HL-60 (cell line): ENCODE results near the gene FAM234A.

Experiments used
- DNase-seq, 2 experiments: peaks; one replicate each; pipeline ENCODE4 v3.0.0-alpha.2; 2010 to 2020; ENCODE audit warnings: low read depth in 1 of 2, low spot score in 1 of 2
- H3K27ac ChIP-seq: fragments of 250-450 bp; sonication (Bioruptor Pico); replicated peaks from 2 replicates; pipeline ENCODE4 v1.5.1; 2020; ENCODE audit warnings: mild to moderate bottlenecking, moderate library complexity
- H3K27me3 ChIP-seq: fragments of 250-450 bp; sonication (Bioruptor Pico); 2 replicates; pipeline ENCODE4 v1.5.1; 2021; ENCODE audit warnings: mild to moderate bottlenecking, moderate library complexity; ENCODE audit not compliant: insufficient read depth, poor library complexity, severe bottlenecking
- H3K4me3 ChIP-seq: replicated peaks from 2 replicates; pipeline ENCODE4 v1.5.1; 2011; ENCODE audit warnings: mild to moderate bottlenecking, control low read depth, low read length; ENCODE audit not compliant: insufficient read depth
- GABPA ChIP-seq: IDR thresholded peaks from 2 replicates; pipeline ENCODE4 v1.6.1; 2012; ENCODE audit warnings: low read depth
- POLR2AphosphoS5 ChIP-seq: IDR thresholded peaks from 2 replicates; pipeline ENCODE4 v1.6.1; 2012; ENCODE audit warnings: low read depth
- REST ChIP-seq: IDR thresholded peaks from 2 replicates; pipeline ENCODE4 v1.6.1; 2012; ENCODE audit warnings: low read depth; ENCODE audit not compliant: insufficient replicate concordance
- SPI1 ChIP-seq: IDR thresholded peaks from 2 replicates; pipeline ENCODE4 v1.6.1; 2012; ENCODE audit warnings: low read depth, mild to moderate bottlenecking, borderline replicate concordance
- TF ChIP-seq, protein P1 (sequence below): IDR thresholded peaks from one replicate; pipeline ENCODE4 v1.5.1; 2011; ENCODE audit warnings: low read length, control low read depth, inconsistent platforms; ENCODE audit not compliant: insufficient read depth

FAM234A gene

DNA sequence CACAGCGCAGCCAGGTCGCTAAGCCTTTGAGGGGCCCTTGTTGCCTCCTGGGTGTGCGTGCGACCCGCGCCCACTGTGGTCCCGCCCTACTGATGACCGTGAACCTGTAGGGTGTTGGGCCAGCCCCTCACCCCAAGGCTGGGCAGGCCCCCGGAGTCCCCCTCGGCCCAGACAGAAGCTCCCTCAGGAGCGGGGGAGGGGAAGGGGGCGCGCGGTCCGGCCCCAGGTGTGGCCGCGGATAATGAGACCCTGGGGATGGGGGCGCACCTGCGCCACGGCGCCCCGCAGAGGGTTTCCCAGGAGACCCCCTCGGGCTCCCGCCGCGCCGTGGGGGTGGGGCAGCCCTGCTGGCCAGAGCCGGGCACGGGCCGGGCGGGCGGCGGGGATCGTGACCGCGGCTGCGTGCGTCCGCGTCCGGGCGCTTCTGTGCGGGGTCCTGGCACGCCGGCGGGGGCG lies 45.4 kb downstream of the FAM234A start:
- Histone ChIP-seq H3K27ac (no peak overlapping the region), H3K27me3 (peaks cover 30% of the 10 kb centered on the region), H3K4me3 (no peak overlapping the region)
- TF ChIP-seq REST (no peak), SPI1 (no peak), GABPA (no peak), POLR2AphosphoS5 (no peak)
- TF ChIP-seq, protein P1, sequence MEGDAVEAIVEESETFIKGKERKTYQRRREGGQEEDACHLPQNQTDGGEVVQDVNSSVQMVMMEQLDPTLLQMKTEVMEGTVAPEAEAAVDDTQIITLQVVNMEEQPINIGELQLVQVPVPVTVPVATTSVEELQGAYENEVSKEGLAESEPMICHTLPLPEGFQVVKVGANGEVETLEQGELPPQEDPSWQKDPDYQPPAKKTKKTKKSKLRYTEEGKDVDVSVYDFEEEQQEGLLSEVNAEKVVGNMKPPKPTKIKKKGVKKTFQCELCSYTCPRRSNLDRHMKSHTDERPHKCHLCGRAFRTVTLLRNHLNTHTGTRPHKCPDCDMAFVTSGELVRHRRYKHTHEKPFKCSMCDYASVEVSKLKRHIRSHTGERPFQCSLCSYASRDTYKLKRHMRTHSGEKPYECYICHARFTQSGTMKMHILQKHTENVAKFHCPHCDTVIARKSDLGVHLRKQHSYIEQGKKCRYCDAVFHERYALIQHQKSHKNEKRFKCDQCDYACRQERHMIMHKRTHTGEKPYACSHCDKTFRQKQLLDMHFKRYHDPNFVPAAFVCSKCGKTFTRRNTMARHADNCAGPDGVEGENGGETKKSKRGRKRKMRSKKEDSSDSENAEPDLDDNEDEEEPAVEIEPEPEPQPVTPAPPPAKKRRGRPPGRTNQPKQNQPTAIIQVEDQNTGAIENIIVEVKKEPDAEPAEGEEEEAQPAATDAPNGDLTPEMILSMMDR, result no peak
- no peak for DNase-seq

GRCh38 chr16:280552-280951 lies 45.9 kb downstream of the FAM234A start, which contains the start of gene ARHGDIG:
Gene ARHGDIG (plus strand): TSS chr16:280591. CDS start chr16:280681, 90 bp downstream.
- H3K27ac ChIP-seq, result no peak within 1 kb of the TSS
- TF ChIP-seq POLR2AphosphoS5 (no peak), REST (no peak), SPI1 (no peak), GABPA (no peak)
- TF ChIP-seq, protein P1, result no peak
- no peak for DNase-seq
- H3K27me3 ChIP-seq, result peaks cover 27% of the 10 kb centered on the region
- H3K4me3 ChIP-seq, result no peak within 1 kb of the TSS

DNA sequence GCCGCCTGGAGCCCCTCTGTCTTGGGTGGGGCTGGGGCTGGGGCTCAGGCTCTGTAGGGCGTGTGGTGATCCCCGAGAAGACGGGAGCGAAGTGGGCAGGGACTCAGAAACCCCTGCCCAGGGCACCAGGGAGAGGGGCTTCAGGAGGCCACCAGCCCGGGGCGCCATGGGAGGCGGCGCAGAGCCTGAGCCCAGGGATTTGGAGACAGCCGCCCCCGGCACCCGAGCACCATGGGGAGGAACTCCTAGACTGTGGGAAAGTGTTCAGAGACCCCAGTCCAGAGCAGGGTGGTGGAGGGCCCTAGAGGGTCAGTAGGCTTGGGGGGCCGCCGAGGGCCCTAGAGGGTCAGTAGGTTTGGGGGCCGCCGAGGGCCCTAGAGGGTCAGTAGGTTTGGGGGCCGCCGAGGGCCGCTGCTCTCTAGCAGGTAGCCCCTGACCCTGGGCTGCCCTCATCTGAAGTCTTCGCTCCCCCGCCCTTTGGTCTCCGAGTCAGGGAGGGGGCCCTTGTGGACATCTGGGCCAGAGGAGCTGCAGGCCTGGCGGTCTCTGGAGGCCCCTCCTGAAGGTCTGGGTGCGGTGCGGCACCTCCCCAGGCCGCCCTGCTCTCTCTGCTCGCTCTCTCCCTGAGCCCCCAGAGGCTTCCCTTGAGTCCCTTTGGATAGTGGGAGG lies 46.5 kb downstream of the FAM234A start:
- no peak for DNase-seq
- peaks cover 27% of the 10 kb centered on the region for H3K27me3 ChIP-seq
- H3K4me3 ChIP-seq, result no peak overlapping the region
- TF ChIP-seq REST, result no peak
- no peak for TF ChIP-seq SPI1
- TF ChIP-seq POLR2AphosphoS5, result no peak
- TF ChIP-seq, protein P1, result no peak
- no peak for TF ChIP-seq GABPA
- H3K27ac ChIP-seq, result no peak overlapping the region
